ENCODE results near the gene UBA7.

Gene UBA7

GRCh38 chr3:49787536-49787935 is 26.2 kb downstream of the UBA7 start:
- H3F3A ChIP-seq (ENCODE audit: insufficient read depth): no peaks in the 10 kb centered on the region

GRCh38 chr3:49787182-49787464 is 26.6 kb downstream of the UBA7 start:
- no peaks in the 10 kb centered on the region for H3K36me3 ChIP-seq (ENCODE audit: low read length)
- no peak overlapping the region for H3K27ac ChIP-seq (ENCODE audit: low read depth, low read length)
- no peaks in the 10 kb centered on the region for H3F3A ChIP-seq (ENCODE audit: insufficient read depth)
- no peaks in the 10 kb centered on the region for H3K9me3 ChIP-seq (ENCODE audit: insufficient read depth, low read length)
- peak overlapping the region; percentile 75 for H3K9ac ChIP-seq (ENCODE audit: low read length)
- peak overlapping the region; percentile 62 for H3K4me3 ChIP-seq (ENCODE audit: insufficient read depth, low read length, poor library complexity, severe bottlenecking)
- no peaks in the 10 kb centered on the region for H3K27me3 ChIP-seq (ENCODE audit: low read length)
- peak overlapping the region; percentile 83 for H3K4me2 ChIP-seq (ENCODE audit: low read depth, low read length, poor library complexity, severe bottlenecking)
- no peaks in the 10 kb centered on the region for H3K9me2 ChIP-seq (replicated peaks; ENCODE audit: insufficient read depth, low read length)
- TF ChIP-seq EZH2phosphoT487 (conservative IDR thresholded peaks at IDR 0.05; ENCODE audit: low read length) (no peak), CTCF (IDR thresholded peaks at IDR 0.05; ENCODE audit: insufficient read depth, low read length, poor library complexity, severe bottlenecking) (no peak)
- peak overlapping the region; percentile 85 for H2AFZ ChIP-seq (ENCODE audit: low read depth, low read length, severe bottlenecking)
- H3K79me2 ChIP-seq (ENCODE audit: insufficient read depth, low read length): peaks cover 18% of the 10 kb centered on the region
- H4K20me1 ChIP-seq (ENCODE audit: low read depth, low read length): no peaks in the 10 kb centered on the region

More at GRCh38 chr3:49787536-49787935, 26.2 kb downstream of the UBA7 start:
- no peaks in the 10 kb centered on the region for H4K20me1 ChIP-seq (ENCODE audit: low read depth, low read length)
- no peak overlapping the region for H3K9ac ChIP-seq (ENCODE audit: low read length)
- no peaks in the 10 kb centered on the region for H3K9me3 ChIP-seq (ENCODE audit: insufficient read depth, low read length)
- H3K4me2 ChIP-seq (ENCODE audit: low read depth, low read length, poor library complexity, severe bottlenecking): no peak overlapping the region
- H3K27me3 ChIP-seq (ENCODE audit: low read length): no peaks in the 10 kb centered on the region
- no peak overlapping the region for H3K4me3 ChIP-seq (ENCODE audit: insufficient read depth, low read length, poor library complexity, severe bottlenecking)
- TF ChIP-seq EZH2phosphoT487 (conservative IDR thresholded peaks at IDR 0.05; ENCODE audit: low read length): no peak
- TF ChIP-seq CTCF (IDR thresholded peaks at IDR 0.05; ENCODE audit: insufficient read depth, low read length, poor library complexity, severe bottlenecking): no peak
- H3K36me3 ChIP-seq (ENCODE audit: low read length): no peaks in the 10 kb centered on the region
- peaks cover 18% of the 10 kb centered on the region for H3K79me2 ChIP-seq (ENCODE audit: insufficient read depth, low read length)
- no peak overlapping the region for H3K27ac ChIP-seq (ENCODE audit: low read depth, low read length)
- no peak overlapping the region for H2AFZ ChIP-seq (ENCODE audit: low read depth, low read length, severe bottlenecking)
- no peaks in the 10 kb centered on the region for H3K9me2 ChIP-seq (replicated peaks; ENCODE audit: insufficient read depth, low read length)

GRCh38 chr3:49786357-49787181 is 27.2 kb downstream of the UBA7 start, which contains the start of gene IP6K1:
TSS of gene IP6K1 (minus strand) at chr3:49786542. CDS start at chr3:49748040, 38,502 bp downstream.
- Histone ChIP-seq H3F3A (ENCODE audit: insufficient read depth) (no peaks in the 10 kb centered on the region), H4K20me1 (ENCODE audit: low read depth, low read length) (no peaks in the 10 kb centered on the region), H3K79me2 (ENCODE audit: insufficient read depth, low read length) (peaks cover 18% of the 10 kb centered on the region), H3K4me3 (ENCODE audit: insufficient read depth, low read length, poor library complexity, severe bottlenecking) (peak within 1 kb of the TSS; percentile 77), H3K9ac (ENCODE audit: low read length) (peak within 1 kb of the TSS; percentile 75), H3K4me2 (ENCODE audit: low read depth, low read length, poor library complexity, severe bottlenecking) (peak within 1 kb of the TSS; percentile 85), H3K36me3 (ENCODE audit: low read length) (no peaks in the 10 kb centered on the region), H3K27ac (ENCODE audit: low read depth, low read length) (no peak within 1 kb of the TSS), H2AFZ (ENCODE audit: low read depth, low read length, severe bottlenecking) (peak within 1 kb of the TSS; percentile 85), H3K9me2 (replicated peaks; ENCODE audit: insufficient read depth, low read length) (no peaks in the 10 kb centered on the region), H3K9me3 (ENCODE audit: insufficient read depth, low read length) (no peaks in the 10 kb centered on the region), H3K27me3 (ENCODE audit: low read length) (no peaks in the 10 kb centered on the region)
- no peak for TF ChIP-seq EZH2phosphoT487 (conservative IDR thresholded peaks at IDR 0.05; ENCODE audit: low read length)
- no peak for TF ChIP-seq CTCF (IDR thresholded peaks at IDR 0.05; ENCODE audit: insufficient read depth, low read length, poor library complexity, severe bottlenecking)

Measured in SU-DHL-6 (cell line).